ENCODE measurements around the gene ZNF444.

Gene ZNF444

GRCh38 chr19:56124578-56124977, 16.5 kb upstream of the ZNF444 start:
- H3K9me2 ChIP-seq (replicated peaks; ENCODE audit: low read depth, low read length): no peaks in the 10 kb centered on the region
- H3K9me3 ChIP-seq (ENCODE audit: insufficient read depth, low read depth, low read length): no peaks in the 10 kb centered on the region
- no peak for TF ChIP-seq EZH2phosphoT487 (IDR thresholded peaks at IDR 0.05; ENCODE audit: borderline replicate concordance)
- TF ChIP-seq, protein P1, sequence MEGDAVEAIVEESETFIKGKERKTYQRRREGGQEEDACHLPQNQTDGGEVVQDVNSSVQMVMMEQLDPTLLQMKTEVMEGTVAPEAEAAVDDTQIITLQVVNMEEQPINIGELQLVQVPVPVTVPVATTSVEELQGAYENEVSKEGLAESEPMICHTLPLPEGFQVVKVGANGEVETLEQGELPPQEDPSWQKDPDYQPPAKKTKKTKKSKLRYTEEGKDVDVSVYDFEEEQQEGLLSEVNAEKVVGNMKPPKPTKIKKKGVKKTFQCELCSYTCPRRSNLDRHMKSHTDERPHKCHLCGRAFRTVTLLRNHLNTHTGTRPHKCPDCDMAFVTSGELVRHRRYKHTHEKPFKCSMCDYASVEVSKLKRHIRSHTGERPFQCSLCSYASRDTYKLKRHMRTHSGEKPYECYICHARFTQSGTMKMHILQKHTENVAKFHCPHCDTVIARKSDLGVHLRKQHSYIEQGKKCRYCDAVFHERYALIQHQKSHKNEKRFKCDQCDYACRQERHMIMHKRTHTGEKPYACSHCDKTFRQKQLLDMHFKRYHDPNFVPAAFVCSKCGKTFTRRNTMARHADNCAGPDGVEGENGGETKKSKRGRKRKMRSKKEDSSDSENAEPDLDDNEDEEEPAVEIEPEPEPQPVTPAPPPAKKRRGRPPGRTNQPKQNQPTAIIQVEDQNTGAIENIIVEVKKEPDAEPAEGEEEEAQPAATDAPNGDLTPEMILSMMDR (conservative IDR thresholded peaks at IDR 0.05; ENCODE audit: low read length): no peak
- no peak overlapping the region for H3K9ac ChIP-seq (ENCODE audit: low read depth, low read length, poor library complexity, severe bottlenecking)
- H3K79me2 ChIP-seq (ENCODE audit: insufficient read depth, low read length): peaks cover 8% of the 10 kb centered on the region
- H4K20me1 ChIP-seq (ENCODE audit: insufficient read depth, low read length, poor library complexity, severe bottlenecking): peaks cover 6% of the 10 kb centered on the region
- H3K4me3 ChIP-seq (ENCODE audit: low read length, poor library complexity, severe bottlenecking): no peak overlapping the region
- H3K4me2 ChIP-seq (ENCODE audit: low read depth, low read length, poor library complexity, severe bottlenecking): no peak overlapping the region
- no peaks in the 10 kb centered on the region for H3K27me3 ChIP-seq (ENCODE audit: insufficient read depth, low read length, poor library complexity, severe bottlenecking)
- no peak overlapping the region for H2AFZ ChIP-seq (ENCODE audit: low read length)
- H3K4me1 ChIP-seq (ENCODE audit: insufficient read depth, low read length, poor library complexity, severe bottlenecking): peaks cover 8% of the 10 kb centered on the region
- no peaks in the 10 kb centered on the region for H3K36me3 ChIP-seq (ENCODE audit: insufficient read depth, low read length)
- no peaks in the 10 kb centered on the region for H3F3A ChIP-seq (ENCODE audit: low read depth)

DNA sequence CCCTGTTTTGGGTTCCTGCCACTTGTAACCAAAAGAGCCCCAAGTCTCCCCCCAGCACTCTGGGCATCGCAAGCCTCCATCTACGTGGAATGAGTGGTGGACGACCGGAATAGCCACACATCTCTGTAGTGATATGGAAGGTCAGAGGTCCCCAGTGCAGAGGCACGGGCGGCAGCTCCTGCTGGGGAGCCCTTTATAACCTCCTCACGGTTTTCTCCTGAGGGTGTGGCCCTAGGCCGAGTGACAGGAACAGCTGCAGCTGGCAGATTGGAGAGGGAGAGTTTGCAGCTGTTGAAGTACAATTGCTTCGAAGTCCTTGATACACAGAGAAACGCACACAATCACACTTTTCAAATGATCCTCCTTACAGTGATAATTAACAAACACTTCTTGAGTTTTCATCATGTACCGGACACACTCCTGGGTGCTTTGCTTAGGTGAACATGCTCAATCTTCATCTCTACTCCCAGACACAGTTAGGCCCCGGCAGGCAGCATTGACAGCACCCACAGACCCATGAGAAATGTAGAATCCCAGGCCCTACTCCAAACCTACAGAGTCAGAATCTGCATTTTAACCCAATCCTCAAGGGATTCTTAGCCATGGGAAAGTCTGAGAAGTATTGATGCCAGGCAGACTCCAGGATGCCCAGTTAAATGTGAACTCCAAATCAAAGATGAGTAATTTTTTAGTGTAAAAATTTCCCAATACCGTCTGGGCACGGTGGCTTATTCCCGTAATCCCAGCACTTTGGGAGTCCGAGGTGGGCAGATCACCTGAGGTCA, 15.1 kb upstream of the ZNF444 start:
- Histone ChIP-seq H3F3A (ENCODE audit: low read depth) (no peaks in the 10 kb centered on the region), H3K27me3 (ENCODE audit: insufficient read depth, low read length, poor library complexity, severe bottlenecking) (no peaks in the 10 kb centered on the region), H4K20me1 (ENCODE audit: insufficient read depth, low read length, poor library complexity, severe bottlenecking) (no peaks in the 10 kb centered on the region), H3K4me3 (ENCODE audit: low read length, poor library complexity, severe bottlenecking) (no peak overlapping the region), H3K9me2 (replicated peaks; ENCODE audit: low read depth, low read length) (no peaks in the 10 kb centered on the region), H3K9ac (ENCODE audit: low read depth, low read length, poor library complexity, severe bottlenecking) (no peak overlapping the region), H2AFZ (ENCODE audit: low read length) (no peak overlapping the region), H3K9me3 (ENCODE audit: insufficient read depth, low read depth, low read length) (no peaks in the 10 kb centered on the region), H3K36me3 (ENCODE audit: insufficient read depth, low read length) (no peaks in the 10 kb centered on the region), H3K4me1 (ENCODE audit: insufficient read depth, low read length, poor library complexity, severe bottlenecking) (peaks cover 6% of the 10 kb centered on the region), H3K4me2 (ENCODE audit: low read depth, low read length, poor library complexity, severe bottlenecking) (no peak overlapping the region), H3K79me2 (ENCODE audit: insufficient read depth, low read length) (no peaks in the 10 kb centered on the region)
- TF ChIP-seq, protein P1 (conservative IDR thresholded peaks at IDR 0.05; ENCODE audit: low read length): no peak
- no peak for TF ChIP-seq EZH2phosphoT487 (IDR thresholded peaks at IDR 0.05; ENCODE audit: borderline replicate concordance)

DNA sequence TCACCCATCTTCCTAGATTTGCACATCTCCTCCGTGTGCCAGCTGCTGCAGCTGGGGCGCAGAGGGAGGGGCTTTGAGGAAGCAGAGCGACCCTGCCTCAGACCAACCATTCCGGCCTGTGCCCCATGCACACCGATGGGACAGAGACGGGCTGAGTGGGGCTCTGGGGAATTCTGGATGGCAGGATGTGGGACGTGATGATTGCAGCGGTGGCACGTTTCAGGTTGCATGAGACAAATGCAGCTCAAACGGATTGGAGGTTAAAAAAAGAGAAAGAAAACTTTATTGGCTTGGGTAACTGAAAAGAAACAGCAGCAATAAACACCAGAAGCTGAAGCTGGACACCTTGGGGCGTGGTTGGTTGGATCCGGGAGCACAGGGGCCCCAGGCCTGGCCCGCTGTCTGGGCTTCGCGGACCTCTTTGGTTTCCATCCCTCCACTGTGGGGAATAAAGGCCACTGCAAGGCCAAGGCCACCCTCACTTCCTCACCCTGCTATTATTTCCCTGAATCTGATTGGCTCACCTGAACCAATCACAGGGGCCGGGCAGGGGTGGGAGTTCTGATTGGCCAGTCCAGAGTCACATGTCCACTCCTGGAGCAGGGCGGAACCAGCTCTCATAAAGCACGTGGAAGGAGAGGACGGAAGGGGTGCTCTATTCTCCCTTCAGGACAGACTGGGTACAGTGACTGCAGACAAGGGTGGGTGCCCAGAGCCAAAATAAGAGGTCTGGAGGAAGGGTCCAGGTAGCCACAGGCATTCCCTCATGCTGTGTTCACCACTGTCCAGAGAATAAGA, 13.9 kb upstream of the ZNF444 start:
- Histone ChIP-seq H3K36me3 (ENCODE audit: insufficient read depth, low read length) (no peaks in the 10 kb centered on the region), H4K20me1 (ENCODE audit: insufficient read depth, low read length, poor library complexity, severe bottlenecking) (no peaks in the 10 kb centered on the region), H2AFZ (ENCODE audit: low read length) (no peak overlapping the region; the same call in 1 of the 2 replicates), H3K4me1 (ENCODE audit: insufficient read depth, low read length, poor library complexity, severe bottlenecking) (no peaks in the 10 kb centered on the region), H3K9me3 (ENCODE audit: insufficient read depth, low read depth, low read length) (no peaks in the 10 kb centered on the region), H3K4me2 (ENCODE audit: low read depth, low read length, poor library complexity, severe bottlenecking) (no peak overlapping the region), H3K9ac (ENCODE audit: low read depth, low read length, poor library complexity, severe bottlenecking) (no peak overlapping the region), H3K9me2 (replicated peaks; ENCODE audit: low read depth, low read length) (no peaks in the 10 kb centered on the region), H3K4me3 (ENCODE audit: low read length, poor library complexity, severe bottlenecking) (no peak overlapping the region), H3K79me2 (ENCODE audit: insufficient read depth, low read length) (no peaks in the 10 kb centered on the region), H3F3A (ENCODE audit: low read depth) (no peaks in the 10 kb centered on the region), H3K27me3 (ENCODE audit: insufficient read depth, low read length, poor library complexity, severe bottlenecking) (no peaks in the 10 kb centered on the region)
- TF ChIP-seq EZH2phosphoT487 (IDR thresholded peaks at IDR 0.05; ENCODE audit: borderline replicate concordance): no peak
- TF ChIP-seq, protein P1 (conservative IDR thresholded peaks at IDR 0.05; ENCODE audit: low read length): no peak
